Activated CD4-positive, CD25-positive, alpha-beta regulatory T cell treated with anti-CD3 and anti-CD28 coated beads, Interleukin-2, amount 50 U/mL, for 72 hours (primary cell): ENCODE results near the gene TTC6.
"Not testable (repeated sequence)": the region's sequence is repeated elsewhere in the genome, so short reads cannot be mapped to it uniquely, and the experiment has no call there.

Experiments used
- DNase-seq: peaks from one replicate; pipeline ENCODE4 v3.0.0; 2021

Gene TTC6, protein sequence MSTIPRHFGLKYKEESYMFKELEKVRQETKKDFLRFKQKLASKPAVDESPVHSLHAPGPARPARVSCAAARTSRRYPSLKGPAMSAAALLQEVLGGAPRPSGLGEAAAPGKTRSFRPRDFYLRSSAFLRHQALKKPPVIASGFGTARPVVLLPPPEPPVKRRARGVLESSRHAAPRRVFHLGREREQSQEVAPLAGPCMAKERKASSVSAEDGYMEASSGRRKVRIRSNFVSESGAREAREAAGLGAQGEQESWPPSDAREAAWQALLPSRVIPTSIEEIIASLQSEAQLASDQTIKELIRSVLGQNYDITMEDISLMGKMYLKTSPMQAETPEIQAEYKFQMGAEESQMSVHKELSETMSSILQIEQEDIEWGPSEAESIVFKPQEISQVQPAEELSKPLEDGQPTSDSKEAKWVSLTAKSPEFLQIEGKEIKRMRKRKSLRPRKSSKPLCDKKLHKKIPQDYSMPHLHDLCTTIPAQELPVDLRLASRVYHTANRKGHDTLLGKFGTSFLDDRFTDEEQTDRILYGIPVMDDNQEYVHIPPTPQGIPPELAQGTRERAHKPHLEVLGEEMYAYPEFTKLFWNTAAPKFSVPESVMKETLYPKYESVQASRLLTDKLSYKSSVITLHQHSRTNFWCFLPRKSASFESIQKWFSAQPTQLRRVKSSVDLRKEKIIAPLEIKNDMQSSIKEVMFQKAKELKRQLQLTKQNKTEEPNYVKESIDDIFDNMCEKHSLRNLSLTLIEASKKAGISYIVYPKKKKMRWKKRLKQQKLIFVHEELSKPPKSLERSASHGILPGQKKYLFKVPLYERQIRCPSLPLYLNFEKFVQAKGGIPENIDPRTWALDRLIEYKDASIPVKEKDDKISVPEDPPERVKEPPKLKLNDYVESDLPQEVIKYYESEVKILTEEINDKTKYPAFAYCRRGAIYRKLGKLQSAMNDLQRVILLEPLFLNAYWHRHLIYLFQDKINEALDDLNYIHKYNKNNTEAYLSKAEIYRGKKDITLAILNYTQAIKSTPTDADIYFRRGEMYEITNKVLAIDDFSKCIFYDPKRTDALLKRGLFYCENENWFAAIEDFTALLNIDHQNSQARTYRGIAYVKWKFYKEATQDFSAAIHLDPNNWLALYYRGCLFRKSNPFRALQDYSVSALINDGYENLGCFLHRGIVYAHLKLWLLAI (N-terminal part only)

DNA sequence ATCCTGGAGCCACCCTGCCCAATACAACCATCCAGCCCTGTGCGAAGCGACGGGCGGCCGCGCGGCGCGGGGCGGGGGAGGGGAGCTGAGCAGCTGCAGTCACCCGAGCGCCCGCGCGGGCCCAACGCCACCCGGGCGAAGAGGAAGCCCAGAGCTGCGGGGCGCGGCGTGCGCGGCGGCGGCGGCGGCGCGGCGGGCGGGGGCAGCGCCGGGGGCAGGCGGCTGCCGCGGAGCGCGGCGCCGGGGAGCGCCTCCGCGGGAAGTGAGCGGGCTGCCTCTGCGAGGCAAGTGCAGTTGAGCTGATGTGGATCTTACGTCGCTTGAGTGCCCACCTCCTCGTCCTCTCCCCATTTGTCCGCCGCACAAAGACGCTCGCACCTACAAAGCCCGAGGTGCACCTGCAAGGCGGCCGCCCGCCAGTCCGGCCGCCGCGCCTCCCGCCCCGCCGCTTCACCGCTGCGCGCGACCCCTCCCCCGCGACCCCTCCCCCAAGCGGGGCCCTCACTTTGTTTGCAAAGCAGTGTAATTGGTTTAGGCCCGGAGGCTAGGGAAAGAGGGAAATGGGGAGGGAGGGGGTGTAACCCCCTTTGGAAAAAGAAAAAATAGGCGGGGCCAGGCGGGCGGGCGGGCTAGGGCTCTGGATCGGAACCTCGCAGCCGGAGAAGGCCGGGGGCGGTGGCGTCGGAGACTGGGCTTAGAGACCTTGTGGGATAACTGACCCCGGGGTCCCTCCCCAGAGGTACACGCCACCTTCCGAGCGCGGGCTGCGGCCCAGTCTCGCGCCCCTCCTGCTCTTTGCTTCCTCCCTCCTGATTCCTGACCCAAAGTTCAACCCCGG lies at the start of gene TTC6, which contains the start of gene FOXA1:
Gene TTC6 (plus strand): TSS at position 659 of the 838 bp plus-strand sequence. CDS start 26,436 bp downstream, outside the sequence.
Gene FOXA1 (minus strand): TSS at position 279 of the 838 bp plus-strand sequence. CDS start 277 bp downstream, at position 2.
- DNase-seq: no peak

- no peak for DNase-seq
Measured at GRCh38 chr14:37546621-37547447, 48.6 kb upstream of the TTC6 start.

DNA sequence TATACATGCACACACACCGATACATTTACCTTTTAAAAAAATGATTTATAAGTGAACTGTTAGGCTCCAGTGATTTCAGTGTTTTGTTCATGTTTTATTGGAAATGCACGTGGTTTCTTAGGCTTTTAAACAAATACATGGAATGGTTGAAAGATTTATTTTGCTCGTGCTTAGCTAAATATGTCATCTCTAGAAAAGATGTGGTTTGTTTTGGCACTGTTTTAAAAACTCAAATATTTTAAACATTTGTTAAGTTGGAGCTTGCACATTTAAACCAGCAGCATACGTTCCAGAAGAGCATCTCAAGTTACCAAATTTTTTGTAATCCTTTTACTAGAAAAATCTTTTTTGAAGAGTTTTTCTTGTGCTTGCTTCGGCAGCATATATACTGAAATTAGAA lies 44.9 kb upstream of the TTC6 start:
- no peak for DNase-seq

DNA sequence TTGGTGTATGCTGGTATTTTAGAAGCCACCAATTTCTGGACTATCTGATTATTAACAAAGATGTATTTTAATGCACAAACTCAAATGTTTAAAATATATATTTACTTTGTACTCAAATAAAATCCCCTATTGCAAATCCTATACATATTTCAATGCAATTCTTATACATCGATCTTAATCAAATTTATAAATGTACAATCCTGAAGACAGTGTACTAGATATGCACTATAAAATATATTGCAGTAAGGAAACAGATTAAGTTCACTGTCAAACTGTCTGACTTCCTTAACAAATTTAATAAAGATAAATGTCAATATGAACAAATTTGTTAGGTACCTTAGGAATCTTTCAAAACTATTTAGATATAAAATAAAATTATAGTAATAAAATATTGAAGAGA lies 44.3 kb upstream of the TTC6 start:
- no peak for DNase-seq

DNA sequence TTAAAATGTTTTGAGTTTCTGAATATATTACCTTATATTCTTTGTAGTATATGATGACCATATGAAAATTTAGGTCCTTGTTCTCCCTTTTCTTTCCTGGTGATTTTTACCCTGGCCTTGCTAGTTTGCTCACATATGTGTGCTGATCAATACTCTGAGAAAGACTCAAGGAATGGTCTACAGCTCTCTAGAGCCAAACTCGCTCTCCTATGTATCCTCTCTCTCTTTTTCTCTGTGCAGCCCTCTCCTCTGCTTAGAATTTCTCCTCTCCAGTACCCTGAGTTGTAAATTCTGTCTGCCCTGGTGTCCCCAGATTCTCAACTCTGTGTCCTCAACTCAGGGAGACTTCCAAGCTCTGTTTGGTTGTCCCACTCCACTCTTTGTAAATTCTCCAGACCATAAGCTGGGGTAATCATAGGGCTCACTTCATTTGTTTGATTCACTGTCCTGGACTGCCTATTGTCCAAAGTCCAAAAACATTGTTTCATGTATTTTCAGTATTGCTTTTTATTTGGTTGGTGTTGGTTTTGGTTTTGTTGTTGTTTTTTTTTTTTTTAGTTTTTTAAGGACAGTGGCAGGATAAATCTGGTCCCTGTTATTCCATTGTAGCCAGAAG lies 41.4 kb upstream of the TTC6 start:
- DNase-seq: no peak

GRCh38 chr14:37555596-37555995 lies 39.8 kb upstream of the TTC6 start:
- DNase-seq: not testable (repeated sequence)

- no peak for DNase-seq
Measured at GRCh38 chr14:37558740-37559139, 36.7 kb upstream of the TTC6 start.

- DNase-seq: no peak
Measured at GRCh38 chr14:37559386-37559785, 36.0 kb upstream of the TTC6 start.

DNA sequence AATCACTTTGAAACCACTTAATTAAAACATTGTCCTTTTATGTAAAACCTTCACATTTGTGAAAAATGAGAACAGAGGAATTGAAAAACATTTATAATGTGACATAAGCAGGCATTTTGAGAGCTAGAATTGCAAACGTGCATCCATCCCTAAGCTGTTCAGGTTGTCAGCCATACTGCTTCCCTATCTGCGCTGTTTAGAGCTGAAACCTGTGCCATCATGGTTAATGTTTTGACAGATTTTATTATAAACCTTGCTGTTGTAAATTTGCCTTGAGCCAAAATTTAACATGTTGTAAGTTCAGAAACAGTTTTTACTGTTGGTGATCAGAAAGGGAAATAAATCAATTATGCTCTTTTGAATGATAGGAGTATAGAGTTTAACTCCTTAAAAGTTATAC lies 32.2 kb upstream of the TTC6 start:
- no peak for DNase-seq

DNA sequence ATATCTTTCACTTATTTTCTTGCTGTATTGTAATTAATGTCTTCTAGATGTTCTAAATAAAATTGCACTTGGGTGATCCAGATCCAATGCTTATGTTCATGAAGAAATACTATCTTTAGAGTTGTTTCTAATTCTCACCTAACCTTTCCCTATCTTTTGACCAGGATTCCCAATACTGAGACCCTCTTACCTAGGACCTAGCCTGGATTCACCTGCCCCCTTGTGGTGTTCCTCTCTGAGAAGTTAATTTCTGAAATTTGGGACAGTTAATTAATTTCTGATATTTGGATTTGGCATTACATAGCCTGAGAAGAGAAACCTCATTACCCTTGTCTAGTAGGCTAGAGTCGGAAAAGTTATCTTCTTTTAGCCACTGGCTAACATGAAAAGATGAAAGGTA lies 29.9 kb upstream of the TTC6 start:
- DNase-seq: no peak

DNA sequence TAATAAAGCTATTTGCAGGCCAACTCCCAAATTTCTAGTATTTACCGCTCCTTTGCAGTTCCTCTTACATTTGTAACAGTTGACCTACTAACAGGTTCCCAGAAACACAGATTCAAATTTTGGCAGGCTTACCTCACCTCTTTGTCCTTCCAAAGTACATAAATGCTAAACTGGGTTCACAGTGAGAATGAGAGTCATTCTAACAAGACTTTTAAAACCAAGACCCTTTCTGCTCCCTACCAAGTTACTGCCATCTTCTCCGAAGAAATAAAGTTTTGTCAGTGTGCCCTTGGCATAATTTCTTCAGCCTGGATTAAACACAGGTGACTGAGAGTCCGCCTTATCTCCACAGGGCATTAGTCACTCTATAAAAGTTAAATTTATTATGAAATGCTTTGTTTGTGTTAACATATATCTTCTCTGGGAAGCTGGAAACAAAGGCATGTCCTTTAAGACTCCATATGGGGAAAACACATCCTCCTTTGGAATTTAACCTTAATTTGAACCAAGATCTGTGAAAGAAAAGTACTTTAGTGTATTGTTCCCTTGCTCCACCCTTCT lies 28.5 kb upstream of the TTC6 start:
- no peak for DNase-seq

DNA sequence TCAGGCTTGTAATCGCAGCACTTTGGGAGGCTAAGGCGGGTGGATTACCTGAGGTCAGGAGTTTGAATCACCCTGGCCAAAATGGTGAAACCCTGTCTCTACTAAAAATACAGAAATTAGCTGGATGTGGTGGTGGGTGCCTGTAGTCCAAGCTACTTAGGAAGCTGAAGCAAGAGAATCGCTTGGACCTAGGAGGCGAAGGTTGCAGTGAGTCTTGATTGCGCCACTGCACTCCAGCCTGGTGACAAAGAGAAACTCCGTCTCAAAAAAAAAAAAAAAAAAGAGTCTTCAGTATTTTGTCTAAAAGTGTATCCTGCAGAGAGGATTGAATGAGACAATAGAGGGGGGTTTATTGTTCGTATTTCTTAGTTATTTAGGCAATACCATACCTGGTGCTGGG lies 25.7 kb upstream of the TTC6 start:
- no peak for DNase-seq

- no peak for DNase-seq
Measured at GRCh38 chr14:37571391-37571790, 24.0 kb upstream of the TTC6 start.

GRCh38 chr14:37573356-37573755 lies 22.1 kb upstream of the TTC6 start:
- DNase-seq: no peak

DNA sequence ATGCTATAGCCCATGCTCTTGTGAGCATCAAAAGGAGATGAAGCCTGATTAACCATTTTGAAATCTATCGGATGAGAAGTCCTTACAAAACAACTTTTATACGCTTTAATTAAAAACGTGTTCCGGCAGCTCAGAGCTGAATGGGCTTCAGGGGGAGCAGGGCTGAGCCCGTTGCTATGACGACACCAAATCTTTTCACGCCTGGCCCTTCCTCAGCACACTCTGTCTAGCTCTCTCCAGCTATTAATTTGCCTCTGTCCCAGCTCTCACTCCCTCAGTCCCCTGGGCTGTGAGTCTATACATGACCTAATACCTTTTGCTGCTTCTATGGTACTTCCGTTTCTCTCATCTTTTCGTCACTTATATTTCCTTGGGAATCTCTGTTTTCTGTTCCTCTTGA lies 16.2 kb upstream of the TTC6 start:
- DNase-seq: no peak

DNA sequence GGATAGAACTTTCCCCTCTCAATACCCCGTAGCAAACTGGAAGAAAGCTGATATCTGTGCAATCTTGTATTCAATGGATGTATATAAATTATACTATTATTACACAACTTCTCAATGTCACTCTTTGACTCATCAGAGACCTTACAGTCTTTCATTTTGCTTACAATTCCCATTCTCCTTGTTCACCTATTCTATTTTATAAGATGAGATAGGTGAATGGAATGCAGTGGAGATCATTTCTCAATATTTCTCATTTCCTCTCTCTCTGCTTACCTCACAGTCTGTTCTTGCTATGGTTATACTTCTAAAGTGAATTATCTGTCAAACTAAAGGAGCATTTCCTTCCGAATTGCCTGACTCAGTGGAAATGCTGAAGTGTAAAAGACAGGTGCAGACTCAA lies 15.3 kb upstream of the TTC6 start:
- DNase-seq: no peak

DNA sequence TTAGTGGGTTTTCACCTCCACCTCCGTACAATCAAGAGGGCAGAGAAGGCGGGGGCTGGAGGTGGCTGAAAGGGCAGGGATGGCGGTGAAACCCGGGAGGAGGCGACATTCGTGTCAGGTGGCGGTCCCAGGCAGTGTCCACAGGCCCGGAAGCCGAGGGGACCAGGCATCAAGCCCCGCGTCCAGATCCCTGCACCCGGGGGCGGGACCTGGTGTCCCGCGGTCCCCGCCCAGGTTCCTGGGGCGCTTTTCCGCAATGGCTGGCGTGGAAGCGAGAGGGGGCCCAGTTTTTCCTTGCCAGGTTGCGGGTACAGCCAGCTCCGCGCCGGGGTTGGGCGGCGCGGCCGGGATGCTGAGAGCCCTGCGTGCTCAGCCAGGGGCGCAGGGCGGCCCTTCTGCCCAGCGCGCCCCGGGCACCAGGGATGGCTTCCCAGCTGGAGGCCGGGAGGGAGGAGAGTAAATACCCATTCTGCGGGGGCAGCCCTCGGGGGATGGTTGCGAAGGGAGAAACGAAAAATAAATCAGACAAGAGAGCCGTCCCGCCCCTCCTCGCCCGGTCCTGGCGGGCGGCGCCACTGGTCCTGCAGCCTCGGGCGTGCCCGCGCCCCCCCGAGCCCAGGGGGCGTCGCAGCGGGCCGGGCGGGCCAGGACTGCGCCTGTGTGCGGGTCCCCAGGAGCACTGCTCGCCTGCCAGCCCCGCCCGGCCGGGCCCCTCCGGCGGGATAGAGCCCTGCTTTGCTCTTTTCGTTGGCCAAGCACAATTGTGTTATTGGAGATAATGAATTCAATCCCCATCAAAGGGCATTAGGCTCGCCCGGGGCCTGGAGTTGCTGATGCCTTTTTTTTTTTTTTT lies 11.8 kb upstream of the TTC6 start:
- no peak for DNase-seq

DNA sequence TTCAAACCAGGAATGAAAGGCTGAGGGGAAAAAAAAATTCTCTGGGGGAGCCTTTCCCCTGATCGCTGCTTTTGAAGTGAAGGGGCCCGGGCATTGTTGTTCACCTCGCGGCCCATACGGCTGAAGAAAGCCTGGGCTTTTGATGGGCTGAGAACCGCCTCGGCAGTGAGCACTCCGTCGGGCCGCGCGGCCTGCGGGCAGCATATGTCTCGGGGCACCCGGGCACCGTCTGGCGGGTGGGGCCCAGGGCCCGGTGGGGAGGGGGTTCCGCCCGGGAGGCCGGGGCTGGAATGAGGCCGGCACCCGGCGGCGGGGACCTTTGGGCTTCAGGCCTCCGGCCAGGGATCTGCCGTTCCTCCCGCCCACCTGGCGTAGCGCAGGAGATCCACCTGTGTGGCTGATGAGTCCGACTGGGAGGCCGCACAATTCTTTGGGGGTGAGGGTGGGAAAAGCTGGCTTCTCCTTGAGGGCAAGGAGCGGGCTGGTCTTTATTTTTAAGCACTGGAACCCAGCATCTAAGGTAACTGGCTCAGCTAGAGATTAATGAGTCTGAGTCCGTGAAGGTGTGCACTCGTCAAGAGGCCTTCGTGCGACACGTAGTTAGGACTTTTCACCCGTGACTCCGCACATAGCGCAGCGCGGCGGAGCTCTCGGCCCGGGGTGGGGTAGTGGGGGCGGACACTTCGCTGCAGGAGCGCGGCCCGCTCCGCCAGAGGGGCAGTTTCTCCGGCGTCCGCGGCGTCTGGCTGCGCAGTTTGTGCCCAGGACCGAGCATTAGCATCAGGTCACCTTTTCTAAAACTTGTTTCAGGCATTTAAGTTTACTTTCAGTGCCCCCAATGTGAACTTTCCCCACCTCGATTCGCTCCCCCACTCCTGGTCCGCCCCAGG lies 11.0 kb upstream of the TTC6 start:
- no peak for DNase-seq
